Astrocyte (in vitro differentiated cells and primary cell): ENCODE data around the gene FABP6. TPM values are rescaled to one million over a fixed set of nuclear protein-coding genes. Genes with fewer than 3 reads are reported as not detected.

Experiments
- total RNA-seq: library from RNA; stranded (reverse); gene quantifications from 2 replicates; pipeline ENCODE4 v1.2.1, GENCODE V29; 2021

The FABP6 gene
- total RNA-seq, 1 donor from 2014 or later: not detected

Other genes with a start within 250 kb of the FABP6 start
- gene TTC1, start 220.4 kb upstream of the FABP6 start, total RNA-seq: 53.9 and 61.2 TPM in 2 replicates
- gene PWWP2A, start 110.1 kb upstream of the FABP6 start, total RNA-seq: 18.4 and 19.6 TPM in 2 replicates
- 12.5 and 15.7 TPM in 2 replicates for gene CCNJL, start 83.1 kb downstream of the FABP6 start, total RNA-seq
- gene C1QTNF2, start 141.1 kb downstream of the FABP6 start, total RNA-seq: 0.62 and 0.64 TPM in 2 replicates
- gene FAM200C, start 170.5 kb downstream of the FABP6 start, total RNA-seq: 1.7 and 2.1 TPM in 2 replicates
- gene SLU7, start 189.6 kb downstream of the FABP6 start, total RNA-seq: 46.1 and 48.4 TPM in 2 replicates
- 12.7 and 20.4 TPM in 2 replicates for gene PTTG1, start 192.3 kb downstream of the FABP6 start, total RNA-seq